Pericardium fibroblast (primary cell): ENCODE measurements around the gene PRKRIP1. TPM values are rescaled to one million over a fixed set of nuclear protein-coding genes. Genes with fewer than 3 reads are reported as not detected.

Experiments
- total RNA-seq: library from RNA; depleted of rRNA; stranded (reverse); fragments of >200 nt; gene quantifications from 2 replicates; pipeline ENCODE4 v1.2.3, GENCODE V29; 2015

PRKRIP1 gene
- total RNA-seq, result 11.2 and 14.8 TPM in 2 replicates

DNA sequence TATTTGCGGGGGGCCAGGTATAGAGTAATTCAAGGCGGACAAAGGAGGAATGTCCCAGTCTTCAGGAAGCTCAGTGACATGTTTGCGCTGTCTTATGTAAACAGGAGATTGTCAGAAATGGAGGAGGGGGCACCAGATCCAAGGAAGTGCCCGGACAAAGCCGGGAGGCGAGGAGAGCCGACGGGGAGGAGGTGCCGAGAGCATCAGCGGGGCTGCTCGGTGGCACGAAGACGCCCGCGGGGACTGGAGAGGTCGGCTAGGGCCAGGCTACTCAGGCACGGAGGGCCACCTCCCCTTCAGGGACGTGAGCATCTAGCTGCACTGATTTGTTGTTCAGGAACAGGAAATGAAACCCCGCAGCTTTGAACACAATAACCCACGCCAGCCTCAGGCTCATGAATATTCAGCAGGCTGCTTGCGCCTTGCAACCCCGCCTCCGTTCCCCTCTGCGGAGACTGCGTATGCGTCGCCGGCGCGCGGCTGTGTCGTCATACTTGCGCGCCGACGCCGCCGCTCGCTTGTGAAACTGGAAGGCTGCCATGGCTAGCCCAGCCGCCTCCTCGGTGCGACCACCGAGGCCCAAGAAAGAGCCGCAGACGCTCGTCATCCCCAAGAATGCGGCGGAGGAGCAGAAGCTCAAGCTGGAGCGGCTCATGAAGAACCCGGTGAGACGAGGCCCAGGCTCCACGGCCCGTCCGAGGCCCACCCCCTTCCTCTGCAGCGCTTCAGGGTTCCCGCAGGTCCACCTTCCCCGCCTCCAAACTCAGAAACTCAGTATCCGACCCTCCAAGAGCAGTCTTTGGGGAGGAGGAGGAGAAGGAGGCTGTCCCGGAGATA, at the start of gene PRKRIP1:
PRKRIP1 (plus strand) TSS at position 491 of the 837 bp plus-strand sequence; CDS start at position 540, 49 bp downstream.

GRCh38 chr7:102356344-102356743, 39.8 kb upstream of the PRKRIP1 start, which contains the start of gene SPDYE6:
Gene SPDYE6 (minus strand): TSS chr7:102356444. CDS start chr7:102356023, 421 bp downstream.

GRCh38 chr7:102433219-102434038, 37.3 kb downstream of the PRKRIP1 start, which contains the start of gene ORAI2:
Gene ORAI2 (plus strand): TSS chr7:102433575. CDS start chr7:102438957, 5,382 bp downstream.

GRCh38 chr7:102464577-102465280, 68.6 kb downstream of the PRKRIP1 start, which contains the start of the genes ALKBH4 and LRWD1:
Gene ALKBH4 (minus strand): TSS chr7:102464863. CDS start chr7:102464836, 27 bp downstream.
Gene LRWD1 (plus strand): TSS chr7:102464984. CDS start chr7:102465081, 97 bp downstream.

Other genes with a start within 250 kb of the PRKRIP1 start
- gene SH2B2, start 109.5 kb upstream of the PRKRIP1 start, total RNA-seq, result 2.7 and 3.8 TPM in 2 replicates
- gene SPDYE6, start 39.9 kb upstream of the PRKRIP1 start, total RNA-seq, result not detected in 2 replicates
- 28.3 and 34.1 TPM in 2 replicates for gene ORAI2, start 37.2 kb downstream of the PRKRIP1 start, total RNA-seq
- 22.4 and 28.2 TPM in 2 replicates for gene ALKBH4, start 68.5 kb downstream of the PRKRIP1 start, total RNA-seq
- 5.6 and 7.5 TPM in 2 replicates for gene LRWD1, start 68.6 kb downstream of the PRKRIP1 start, total RNA-seq
- gene POLR2J, start 82.6 kb downstream of the PRKRIP1 start, total RNA-seq, result 24.0 and 47.8 TPM in 2 replicates
- 1.8 and 10.6 TPM in 2 replicates for gene RASA4B, start 121.4 kb downstream of the PRKRIP1 start, total RNA-seq
- gene UPK3BL2, start 147.3 kb downstream of the PRKRIP1 start, total RNA-seq, result 0.09 and 0.35 TPM in 2 replicates
- gene SPDYE2, start 154.9 kb downstream of the PRKRIP1 start, total RNA-seq, result not detected in 2 replicates
- gene POLR2J3, start 176.2 kb downstream of the PRKRIP1 start, total RNA-seq, result 4.1 and 13.4 TPM in 2 replicates
- 6.0 and 9.3 TPM in 2 replicates for gene RASA4, start 220.4 kb downstream of the PRKRIP1 start, total RNA-seq
- 20.4 and 22.5 TPM in 2 replicates for gene UPK3BL1, start 246.4 kb downstream of the PRKRIP1 start, total RNA-seq